ENCODE measurements around the gene TMSB15A.
"Not testable (repeated sequence)": the region's sequence is repeated elsewhere in the genome, so short reads cannot be mapped to it uniquely, and the experiment has no call there.

The TMSB15A gene

DNA sequence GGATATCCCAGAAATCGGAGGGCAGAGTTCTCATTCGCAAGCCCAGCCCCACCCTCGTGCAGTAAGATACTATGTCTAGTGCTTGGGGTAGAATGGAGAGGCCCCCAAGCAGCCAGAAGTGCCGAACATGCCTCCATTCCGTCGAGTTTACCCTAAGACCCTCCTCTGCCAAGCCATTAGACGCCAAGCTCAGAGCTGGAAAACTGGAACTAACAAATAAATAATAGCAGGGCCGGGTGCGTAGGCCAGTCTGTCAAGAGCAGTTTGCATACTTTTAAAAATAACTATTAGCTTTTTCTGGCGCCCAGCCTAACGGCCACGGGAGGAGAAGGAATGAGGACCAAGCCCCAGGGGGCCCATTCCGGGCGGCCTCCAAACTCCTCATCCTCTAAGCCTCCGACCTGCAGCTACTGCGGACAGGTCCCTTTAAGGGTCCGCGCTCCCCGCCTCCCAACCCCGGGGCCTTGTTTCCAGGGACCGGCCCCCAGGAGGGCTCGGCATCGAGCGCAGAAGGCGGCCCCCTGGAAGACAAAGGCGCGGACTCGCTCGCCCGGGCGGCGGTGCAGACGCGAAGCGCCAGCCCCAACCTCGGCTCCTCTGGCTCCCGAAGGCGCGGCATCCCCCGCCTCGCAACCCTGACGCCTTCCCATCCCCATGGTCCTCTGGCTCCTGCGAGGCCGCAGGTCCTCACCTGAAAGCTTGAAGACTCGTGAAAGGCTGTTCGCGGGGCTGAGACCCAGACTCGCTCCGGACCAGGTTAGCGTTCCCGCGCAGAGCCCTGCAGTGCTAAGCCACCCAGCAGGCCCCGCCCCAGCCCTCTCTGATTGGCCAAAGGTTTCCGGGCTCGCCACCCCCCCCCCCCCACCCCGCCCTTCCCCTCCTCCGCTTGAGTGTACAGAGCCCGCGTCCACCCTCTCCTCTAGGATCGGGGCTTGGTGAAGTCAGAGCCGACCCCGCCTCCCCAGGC lies at the start of gene TMSB15A:
TMSB15A (minus strand) TSS at position 765 of the 967 bp plus-strand sequence.
- Histone ChIP-seq H3K4me1 (ENCODE audit: control insufficient read depth in 1 of 2, insufficient read depth in 2 of 2, low read length in 2 of 2) (peaks cover 0 to 3% of the 10 kb centered on the region in 2 donors), H3K27me3 (ENCODE audit: low read depth, low read length) (no peaks in the 10 kb centered on the region), H3K36me3 (ENCODE audit: control insufficient read depth in 1 of 2, insufficient read depth in 2 of 2, low read length in 2 of 2) (no peaks in the 10 kb centered on the region), H3K27ac (ENCODE audit: low read length) (no peak within 1 kb of the TSS), H3K4me3 (ENCODE audit: low read depth in 1 of 2, low read length in 2 of 2) (peak within 1 kb of the TSS in 1 of 2 donors; percentile 56), H3K9me3 (ENCODE audit: control insufficient read depth in 1 of 2, low read length in 2 of 2) (no peaks in the 10 kb centered on the region)

DNA sequence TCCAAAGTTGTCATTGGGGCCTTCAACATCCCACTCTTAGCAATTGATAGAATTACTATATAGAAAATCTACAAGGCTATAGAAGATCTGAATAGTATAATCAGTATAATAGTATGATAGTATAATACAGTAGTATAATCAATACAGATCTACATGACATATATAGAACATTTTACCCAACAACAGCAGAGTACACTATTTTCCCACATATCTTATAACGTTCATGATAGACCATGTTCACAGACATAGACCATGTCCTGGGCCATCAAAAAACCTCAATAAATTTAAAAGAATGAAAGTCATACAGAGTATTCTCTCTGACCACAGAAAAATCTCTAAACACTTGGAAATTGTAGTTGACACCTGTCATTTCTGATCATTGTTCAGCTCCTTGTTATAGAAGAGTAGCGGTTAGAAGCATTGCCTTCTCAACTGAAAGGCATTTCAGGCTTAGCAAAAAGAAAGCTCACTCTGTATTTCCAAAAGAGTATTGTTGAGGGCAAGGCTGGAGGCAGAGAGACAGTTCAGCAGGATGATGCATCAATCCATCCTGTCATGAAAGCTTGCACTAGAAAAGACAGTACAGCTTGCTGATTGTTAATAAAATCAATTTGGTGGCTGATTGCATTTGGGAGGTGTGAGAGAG lies 44.0 kb upstream of the TMSB15A start:
- Histone ChIP-seq H3K4me1 (ENCODE audit: control insufficient read depth in 1 of 2, insufficient read depth in 2 of 2, low read length in 2 of 2) (no peaks in the 10 kb centered on the region), H3K27ac (ENCODE audit: low read length) (no peak overlapping the region), H3K9me3 (ENCODE audit: control insufficient read depth in 1 of 2, low read length in 2 of 2) (no peaks in the 10 kb centered on the region), H3K27me3 (ENCODE audit: low read depth, low read length) (no peaks in the 10 kb centered on the region), H3K4me3 (ENCODE audit: low read depth in 1 of 2, low read length in 2 of 2) (no peak overlapping the region), H3K36me3 (ENCODE audit: control insufficient read depth in 1 of 2, insufficient read depth in 2 of 2, low read length in 2 of 2) (no peaks in the 10 kb centered on the region)

DNA sequence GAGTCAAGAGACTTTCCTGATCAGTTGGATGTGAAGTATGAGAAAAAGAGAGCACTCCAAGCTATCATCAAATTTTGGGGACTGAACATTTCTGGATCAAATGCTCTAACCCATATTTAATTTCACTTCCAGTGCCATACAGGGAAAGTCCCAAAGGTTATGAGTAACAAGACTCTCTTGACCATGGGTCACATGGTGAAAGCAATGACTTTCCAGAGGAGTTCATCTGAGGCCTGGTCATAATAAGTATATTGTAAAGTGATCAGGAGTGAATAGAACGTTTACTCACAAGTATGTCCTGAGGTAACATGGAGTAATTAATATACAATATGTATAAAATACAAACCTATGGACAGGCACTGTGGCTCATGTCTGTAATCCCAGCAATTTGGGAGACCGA lies 42.1 kb upstream of the TMSB15A start:
- Histone ChIP-seq H3K4me3 (ENCODE audit: low read depth in 1 of 2, low read length in 2 of 2) (no peak overlapping the region), H3K9me3 (ENCODE audit: control insufficient read depth in 1 of 2, low read length in 2 of 2) (no peaks in the 10 kb centered on the region), H3K27ac (ENCODE audit: low read length) (no peak overlapping the region), H3K36me3 (ENCODE audit: control insufficient read depth in 1 of 2, insufficient read depth in 2 of 2, low read length in 2 of 2) (no peaks in the 10 kb centered on the region), H3K4me1 (ENCODE audit: control insufficient read depth in 1 of 2, insufficient read depth in 2 of 2, low read length in 2 of 2) (no peaks in the 10 kb centered on the region), H3K27me3 (ENCODE audit: low read depth, low read length) (no peaks in the 10 kb centered on the region)

DNA sequence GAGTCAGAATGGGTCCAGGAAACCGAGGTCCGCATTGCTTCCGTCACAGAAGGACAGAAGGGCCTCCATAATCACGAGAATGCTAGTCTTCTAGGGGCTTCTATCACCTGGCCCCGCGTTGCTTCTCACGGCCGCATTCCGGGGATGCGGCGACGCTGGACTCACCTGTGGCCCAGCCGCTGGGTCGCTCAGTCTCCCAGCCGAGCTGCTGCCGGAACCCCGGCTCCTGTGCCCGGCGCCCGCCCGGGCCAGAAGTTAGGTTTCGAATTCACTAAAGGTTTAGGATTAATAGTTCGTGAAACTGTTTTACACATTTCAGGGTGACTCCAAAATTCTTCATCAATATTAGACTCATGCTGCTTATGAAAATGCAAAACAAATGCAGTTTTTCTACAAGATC lies 31.7 kb upstream of the TMSB15A start:
- no peaks in the 10 kb centered on the region for H3K27me3 ChIP-seq (ENCODE audit: low read depth, low read length)
- H3K9me3 ChIP-seq (ENCODE audit: control insufficient read depth in 1 of 2, low read length in 2 of 2), result no peaks in the 10 kb centered on the region
- H3K27ac ChIP-seq (ENCODE audit: low read length), result no peak overlapping the region
- H3K36me3 ChIP-seq (ENCODE audit: control insufficient read depth in 1 of 2, insufficient read depth in 2 of 2, low read length in 2 of 2), result no peaks in the 10 kb centered on the region
- H3K4me1 ChIP-seq (ENCODE audit: control insufficient read depth in 1 of 2, insufficient read depth in 2 of 2, low read length in 2 of 2), result no peaks in the 10 kb centered on the region
- no peak overlapping the region for H3K4me3 ChIP-seq (ENCODE audit: low read depth in 1 of 2, low read length in 2 of 2)

DNA sequence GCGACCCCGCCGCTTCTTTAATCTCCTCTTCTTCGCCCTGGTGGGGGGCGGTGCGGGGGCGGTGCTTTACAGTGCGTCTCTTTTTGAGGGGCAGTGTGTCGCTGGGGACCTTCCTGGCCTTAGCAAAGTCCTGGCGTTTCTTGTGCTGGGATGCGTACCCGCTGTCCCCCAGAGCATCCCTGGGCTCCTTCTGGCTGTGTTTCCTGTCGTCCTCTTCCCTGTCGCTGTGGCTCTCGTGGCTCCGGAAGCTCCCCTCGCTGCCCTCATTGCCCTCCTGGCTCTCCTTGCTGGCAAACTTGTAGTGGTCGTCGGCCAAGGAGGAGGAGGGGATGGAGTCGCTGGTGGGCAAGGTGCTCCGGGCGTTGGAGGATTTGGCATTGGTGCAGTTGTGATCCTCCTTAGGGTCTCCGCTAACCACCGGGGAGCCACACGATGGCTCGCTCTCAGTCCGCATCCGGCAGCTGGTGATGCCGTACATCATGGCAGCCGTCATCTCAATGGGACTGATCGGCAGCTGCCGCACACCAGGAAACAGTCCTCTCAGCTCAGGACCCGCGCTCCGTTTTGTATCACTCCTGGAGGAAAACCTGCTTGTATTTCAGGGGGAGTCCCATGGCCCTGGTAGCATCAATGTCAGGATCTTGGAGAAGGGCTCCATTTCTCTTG lies 30.4 kb upstream of the TMSB15A start:
- no peak overlapping the region for H3K27ac ChIP-seq (ENCODE audit: low read length)
- peak overlapping the region in 1 of 2 donors; percentile 7 for H3K4me3 ChIP-seq (ENCODE audit: low read depth in 1 of 2, low read length in 2 of 2)

DNA sequence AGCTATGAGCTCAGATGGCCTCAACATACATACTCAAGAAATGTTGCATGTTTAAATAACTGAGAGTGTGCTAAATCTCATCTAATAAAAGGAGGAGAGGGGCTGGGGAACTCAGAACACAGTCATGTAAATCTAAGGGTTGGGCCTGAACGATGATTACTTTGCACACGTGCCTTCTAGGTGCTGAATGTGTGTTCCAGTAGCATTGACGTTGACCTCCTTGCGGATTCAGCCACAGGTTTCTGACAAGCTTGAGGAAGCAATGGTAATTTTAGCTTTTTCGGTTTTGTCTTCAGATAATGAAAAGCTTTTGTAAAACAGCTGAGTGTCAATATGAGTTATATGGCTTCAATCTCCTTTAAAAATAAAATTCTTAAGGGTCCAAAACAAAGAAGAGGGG lies 29.6 kb upstream of the TMSB15A start:
- H3K36me3 ChIP-seq (ENCODE audit: control insufficient read depth in 1 of 2, insufficient read depth in 2 of 2, low read length in 2 of 2); H3K4me3 ChIP-seq (ENCODE audit: low read depth in 1 of 2, low read length in 2 of 2); H3K9me3 ChIP-seq (ENCODE audit: control insufficient read depth in 1 of 2, low read length in 2 of 2); H3K27me3 ChIP-seq (ENCODE audit: low read depth, low read length); H3K4me1 ChIP-seq (ENCODE audit: control insufficient read depth in 1 of 2, insufficient read depth in 2 of 2, low read length in 2 of 2); H3K27ac ChIP-seq (ENCODE audit: low read length): not testable (repeated sequence)

More for the DNA sequence above, 30.4 kb upstream of the TMSB15A start:
- Histone ChIP-seq H3K4me1 (ENCODE audit: control insufficient read depth in 1 of 2, insufficient read depth in 2 of 2, low read length in 2 of 2) (no peaks in the 10 kb centered on the region), H3K27me3 (ENCODE audit: low read depth, low read length) (no peaks in the 10 kb centered on the region), H3K9me3 (ENCODE audit: control insufficient read depth in 1 of 2, low read length in 2 of 2) (no peaks in the 10 kb centered on the region), H3K36me3 (ENCODE audit: control insufficient read depth in 1 of 2, insufficient read depth in 2 of 2, low read length in 2 of 2) (no peaks in the 10 kb centered on the region)

DNA sequence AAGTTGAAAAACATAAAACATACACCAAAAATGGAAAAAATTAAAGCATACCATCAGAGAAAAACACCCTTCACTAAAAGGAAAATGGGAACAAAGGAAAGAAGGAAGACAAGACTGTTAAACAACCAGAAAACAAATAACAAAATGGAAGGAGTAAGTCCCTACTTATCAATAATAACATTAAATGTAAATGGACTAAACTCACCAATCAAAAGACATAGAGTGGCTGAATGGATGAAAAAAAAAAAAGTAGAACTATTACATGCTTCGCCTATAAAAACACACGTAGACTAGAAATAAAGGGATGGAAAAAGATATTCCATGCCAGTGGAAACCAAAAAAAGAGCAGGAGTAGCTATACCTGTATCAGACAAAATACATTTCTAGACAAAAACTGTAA lies 19.4 kb upstream of the TMSB15A start:
- H3K4me1 ChIP-seq (ENCODE audit: control insufficient read depth in 1 of 2, insufficient read depth in 2 of 2, low read length in 2 of 2), result no peaks in the 10 kb centered on the region
- no peaks in the 10 kb centered on the region for H3K9me3 ChIP-seq (ENCODE audit: control insufficient read depth in 1 of 2, low read length in 2 of 2)
- H3K4me3 ChIP-seq (ENCODE audit: low read depth in 1 of 2, low read length in 2 of 2), result no peak overlapping the region
- no peaks in the 10 kb centered on the region for H3K36me3 ChIP-seq (ENCODE audit: control insufficient read depth in 1 of 2, insufficient read depth in 2 of 2, low read length in 2 of 2)
- H3K27ac ChIP-seq (ENCODE audit: low read length), result no peak overlapping the region
- no peaks in the 10 kb centered on the region for H3K27me3 ChIP-seq (ENCODE audit: low read depth, low read length)

DNA sequence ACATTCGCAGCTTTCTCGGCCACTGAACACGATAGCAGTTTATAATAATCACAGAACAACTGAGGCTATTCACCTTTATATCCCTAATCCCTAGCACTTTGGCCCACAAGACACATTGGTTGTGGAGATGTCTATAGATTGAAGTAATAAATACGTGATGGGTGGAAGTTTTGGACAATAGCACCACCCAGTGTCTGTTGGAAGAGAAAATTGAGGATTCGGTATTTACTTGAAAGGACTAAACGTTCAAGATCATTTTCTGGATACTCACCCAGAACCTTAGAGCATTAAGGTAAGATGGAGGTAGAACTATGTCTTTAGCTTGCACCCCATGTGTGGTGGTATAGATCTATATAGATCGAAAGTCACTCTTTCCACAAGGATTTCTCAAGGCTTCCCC lies 787 bp upstream of the TMSB15A start:
- no peaks in the 10 kb centered on the region for H3K27me3 ChIP-seq (ENCODE audit: low read depth, low read length)
- no peak overlapping the region for H3K27ac ChIP-seq (ENCODE audit: low read length)

DNA sequence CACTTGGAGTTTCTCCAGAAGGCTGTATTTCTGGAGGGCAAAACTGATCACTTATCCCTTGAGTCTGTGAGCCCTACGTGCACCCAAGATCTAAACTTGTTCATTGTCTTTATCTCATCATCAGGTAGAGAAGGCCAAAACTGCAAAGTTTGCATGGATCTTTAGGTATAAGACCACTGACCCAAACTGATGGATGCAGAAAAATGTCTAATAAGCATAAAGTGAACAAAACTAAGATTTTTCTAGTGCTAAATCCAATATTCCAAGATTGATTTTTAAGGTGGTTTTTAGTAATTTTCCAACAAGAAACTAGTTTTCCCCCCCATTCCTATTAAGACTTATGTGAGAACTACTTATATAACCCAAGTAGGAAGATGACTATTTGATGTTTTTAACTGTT lies 2.0 kb downstream of the TMSB15A start:
- Histone ChIP-seq H3K9me3 (ENCODE audit: control insufficient read depth in 1 of 2, low read length in 2 of 2) (no peaks in the 10 kb centered on the region), H3K36me3 (ENCODE audit: control insufficient read depth in 1 of 2, insufficient read depth in 2 of 2, low read length in 2 of 2) (no peaks in the 10 kb centered on the region), H3K27me3 (ENCODE audit: low read depth, low read length) (no peaks in the 10 kb centered on the region), H3K4me1 (ENCODE audit: control insufficient read depth in 1 of 2, insufficient read depth in 2 of 2, low read length in 2 of 2) (peaks cover 0 to 3% of the 10 kb centered on the region in 2 donors), H3K27ac (ENCODE audit: low read length) (no peak overlapping the region), H3K4me3 (ENCODE audit: low read depth in 1 of 2, low read length in 2 of 2) (no peak overlapping the region)

More for the DNA sequence above, 787 bp upstream of the TMSB15A start:
- Histone ChIP-seq H3K4me3 (ENCODE audit: low read depth in 1 of 2, low read length in 2 of 2) (no peak overlapping the region), H3K9me3 (ENCODE audit: control insufficient read depth in 1 of 2, low read length in 2 of 2) (no peaks in the 10 kb centered on the region), H3K4me1 (ENCODE audit: control insufficient read depth in 1 of 2, insufficient read depth in 2 of 2, low read length in 2 of 2) (peaks cover 0 to 3% of the 10 kb centered on the region in 2 donors), H3K36me3 (ENCODE audit: control insufficient read depth in 1 of 2, insufficient read depth in 2 of 2, low read length in 2 of 2) (no peaks in the 10 kb centered on the region)

DNA sequence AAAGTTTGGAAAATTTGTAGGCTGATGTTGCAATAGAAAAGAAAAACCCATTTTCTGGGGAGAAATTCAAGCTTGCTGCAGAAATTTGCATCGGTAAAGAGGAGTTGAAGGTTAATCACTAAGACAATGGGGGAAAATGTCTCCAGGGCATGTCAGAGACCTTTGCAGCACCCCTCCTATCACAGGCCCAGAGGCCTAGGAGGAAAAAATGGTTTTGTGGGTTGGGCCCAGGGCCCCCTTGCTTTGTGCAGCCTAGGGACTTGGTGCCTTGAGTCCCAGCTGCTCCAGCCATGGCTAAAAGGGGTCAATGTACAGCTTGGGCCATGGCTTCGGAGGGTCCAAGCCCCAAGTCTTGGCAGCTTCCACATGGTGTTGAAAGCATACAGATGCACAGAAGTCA lies 17.8 kb downstream of the TMSB15A start:
- H3K4me1 ChIP-seq (ENCODE audit: control insufficient read depth in 1 of 2, insufficient read depth in 2 of 2, low read length in 2 of 2), result no peaks in the 10 kb centered on the region
- H3K36me3 ChIP-seq (ENCODE audit: control insufficient read depth in 1 of 2, insufficient read depth in 2 of 2, low read length in 2 of 2), result no peaks in the 10 kb centered on the region
- H3K4me3 ChIP-seq (ENCODE audit: low read depth in 1 of 2, low read length in 2 of 2), result no peak overlapping the region
- H3K27ac ChIP-seq (ENCODE audit: low read length), result no peak overlapping the region
- no peaks in the 10 kb centered on the region for H3K9me3 ChIP-seq (ENCODE audit: control insufficient read depth in 1 of 2, low read length in 2 of 2)
- H3K27me3 ChIP-seq (ENCODE audit: low read depth, low read length), result no peaks in the 10 kb centered on the region

DNA sequence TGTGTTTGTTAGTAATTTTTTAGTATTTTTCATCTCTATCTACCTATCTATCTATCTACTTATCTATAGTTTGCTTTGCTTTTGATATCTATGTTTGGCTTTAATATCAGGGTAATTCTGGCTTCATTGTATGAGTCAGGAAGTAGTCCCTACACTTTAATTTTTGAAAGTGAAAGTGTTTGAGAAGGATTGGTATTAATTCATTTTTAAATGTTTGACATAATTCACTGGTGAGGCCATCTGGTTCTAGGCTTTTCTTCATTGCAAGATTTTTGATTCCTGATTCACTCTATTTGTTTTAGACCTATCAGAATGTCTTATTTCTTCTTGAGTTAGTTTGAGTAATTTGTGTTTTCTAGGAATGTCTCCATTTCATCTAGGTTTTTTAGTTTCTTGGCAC lies 24.8 kb downstream of the TMSB15A start:
- Histone ChIP-seq H3K9me3 (ENCODE audit: control insufficient read depth in 1 of 2, low read length in 2 of 2) (no peaks in the 10 kb centered on the region), H3K36me3 (ENCODE audit: control insufficient read depth in 1 of 2, insufficient read depth in 2 of 2, low read length in 2 of 2) (no peaks in the 10 kb centered on the region), H3K27ac (ENCODE audit: low read length) (no peak overlapping the region), H3K27me3 (ENCODE audit: low read depth, low read length) (no peaks in the 10 kb centered on the region), H3K4me1 (ENCODE audit: control insufficient read depth in 1 of 2, insufficient read depth in 2 of 2, low read length in 2 of 2) (no peaks in the 10 kb centered on the region), H3K4me3 (ENCODE audit: low read depth in 1 of 2, low read length in 2 of 2) (no peak overlapping the region)

Data from muscle layer of duodenum (tissue), 2 donors.